Loucy (cell line): ENCODE results near the gene PIGB.

Experiments used
- CTCF ChIP-seq: fragments of 200-600 bp; sonication (generic); conservative IDR thresholded peaks from 2 replicates; pipeline ENCODE4 v1.5.1; 2014; ENCODE audit warnings: mild to moderate bottlenecking, antibody characterized with exemption, low read length
- EZH2phosphoT487 ChIP-seq: fragments of 200-600 bp; IDR thresholded peaks from 2 replicates; pipeline ENCODE4 v1.6.1; 2018; ENCODE audit warnings: antibody characterized with exemption, mild to moderate bottlenecking, moderate library complexity, borderline replicate concordance

GRCh38 chr15:55398243-55398642 is 79.2 kb downstream of the PIGB start:
- TF ChIP-seq CTCF: no peak
- TF ChIP-seq EZH2phosphoT487: no peak
